ENCODE data around the gene TAF12.
"Not testable (repeated sequence)": the region's sequence is repeated elsewhere in the genome, so short reads cannot be mapped to it uniquely, and the experiment has no call there.

DNA sequence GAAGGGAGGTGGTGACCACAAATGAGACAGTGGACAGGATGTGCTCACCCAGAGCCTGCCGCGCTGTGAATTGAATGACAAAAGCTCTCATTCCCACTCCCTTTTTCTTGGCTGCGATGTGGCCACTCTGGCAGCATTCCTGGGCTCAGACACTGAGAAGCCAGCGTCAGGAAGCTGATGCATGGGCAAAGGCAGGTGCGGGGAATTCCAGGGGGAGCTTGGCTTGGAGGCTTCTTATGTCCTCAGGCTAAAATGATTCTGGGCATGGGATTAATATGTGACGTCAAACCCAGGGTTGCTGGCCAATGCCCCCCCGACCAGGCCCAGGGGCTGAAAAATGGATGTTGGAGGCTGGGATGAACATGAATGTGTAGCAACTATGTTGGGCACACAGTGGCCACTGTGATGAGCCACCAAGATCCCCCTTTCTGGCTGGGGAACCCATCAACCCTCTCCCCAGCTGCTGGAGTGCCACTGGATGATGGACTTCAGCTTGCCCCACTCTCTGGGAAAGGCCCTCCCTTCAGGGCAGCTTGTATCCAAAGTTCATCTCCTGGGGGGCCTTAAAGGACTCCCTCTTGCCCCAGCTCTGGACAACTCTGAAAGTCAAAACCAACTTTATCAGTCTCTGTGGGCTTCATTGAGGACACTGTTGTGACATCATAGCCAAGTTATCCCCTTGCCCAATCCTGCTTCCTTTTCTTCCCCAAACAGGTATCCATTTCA is 48.0 kb downstream of the TAF12 start:
- TF ChIP-seq, protein P1, sequence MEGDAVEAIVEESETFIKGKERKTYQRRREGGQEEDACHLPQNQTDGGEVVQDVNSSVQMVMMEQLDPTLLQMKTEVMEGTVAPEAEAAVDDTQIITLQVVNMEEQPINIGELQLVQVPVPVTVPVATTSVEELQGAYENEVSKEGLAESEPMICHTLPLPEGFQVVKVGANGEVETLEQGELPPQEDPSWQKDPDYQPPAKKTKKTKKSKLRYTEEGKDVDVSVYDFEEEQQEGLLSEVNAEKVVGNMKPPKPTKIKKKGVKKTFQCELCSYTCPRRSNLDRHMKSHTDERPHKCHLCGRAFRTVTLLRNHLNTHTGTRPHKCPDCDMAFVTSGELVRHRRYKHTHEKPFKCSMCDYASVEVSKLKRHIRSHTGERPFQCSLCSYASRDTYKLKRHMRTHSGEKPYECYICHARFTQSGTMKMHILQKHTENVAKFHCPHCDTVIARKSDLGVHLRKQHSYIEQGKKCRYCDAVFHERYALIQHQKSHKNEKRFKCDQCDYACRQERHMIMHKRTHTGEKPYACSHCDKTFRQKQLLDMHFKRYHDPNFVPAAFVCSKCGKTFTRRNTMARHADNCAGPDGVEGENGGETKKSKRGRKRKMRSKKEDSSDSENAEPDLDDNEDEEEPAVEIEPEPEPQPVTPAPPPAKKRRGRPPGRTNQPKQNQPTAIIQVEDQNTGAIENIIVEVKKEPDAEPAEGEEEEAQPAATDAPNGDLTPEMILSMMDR (IDR thresholded peaks at IDR 0.05; ENCODE audit: insufficient read depth, low read length): not testable (repeated sequence)
- TF ChIP-seq, protein P2, sequence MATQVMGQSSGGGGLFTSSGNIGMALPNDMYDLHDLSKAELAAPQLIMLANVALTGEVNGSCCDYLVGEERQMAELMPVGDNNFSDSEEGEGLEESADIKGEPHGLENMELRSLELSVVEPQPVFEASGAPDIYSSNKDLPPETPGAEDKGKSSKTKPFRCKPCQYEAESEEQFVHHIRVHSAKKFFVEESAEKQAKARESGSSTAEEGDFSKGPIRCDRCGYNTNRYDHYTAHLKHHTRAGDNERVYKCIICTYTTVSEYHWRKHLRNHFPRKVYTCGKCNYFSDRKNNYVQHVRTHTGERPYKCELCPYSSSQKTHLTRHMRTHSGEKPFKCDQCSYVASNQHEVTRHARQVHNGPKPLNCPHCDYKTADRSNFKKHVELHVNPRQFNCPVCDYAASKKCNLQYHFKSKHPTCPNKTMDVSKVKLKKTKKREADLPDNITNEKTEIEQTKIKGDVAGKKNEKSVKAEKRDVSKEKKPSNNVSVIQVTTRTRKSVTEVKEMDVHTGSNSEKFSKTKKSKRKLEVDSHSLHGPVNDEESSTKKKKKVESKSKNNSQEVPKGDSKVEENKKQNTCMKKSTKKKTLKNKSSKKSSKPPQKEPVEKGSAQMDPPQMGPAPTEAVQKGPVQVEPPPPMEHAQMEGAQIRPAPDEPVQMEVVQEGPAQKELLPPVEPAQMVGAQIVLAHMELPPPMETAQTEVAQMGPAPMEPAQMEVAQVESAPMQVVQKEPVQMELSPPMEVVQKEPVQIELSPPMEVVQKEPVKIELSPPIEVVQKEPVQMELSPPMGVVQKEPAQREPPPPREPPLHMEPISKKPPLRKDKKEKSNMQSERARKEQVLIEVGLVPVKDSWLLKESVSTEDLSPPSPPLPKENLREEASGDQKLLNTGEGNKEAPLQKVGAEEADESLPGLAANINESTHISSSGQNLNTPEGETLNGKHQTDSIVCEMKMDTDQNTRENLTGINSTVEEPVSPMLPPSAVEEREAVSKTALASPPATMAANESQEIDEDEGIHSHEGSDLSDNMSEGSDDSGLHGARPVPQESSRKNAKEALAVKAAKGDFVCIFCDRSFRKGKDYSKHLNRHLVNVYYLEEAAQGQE (IDR thresholded peaks at IDR 0.05; ENCODE audit: insufficient replicate concordance, low read depth): not testable (repeated sequence)
